IPS-18c (cell line): Measurements from ENCODE around the gene GDAP1L1.
"Not testable (repeated sequence)": the region's sequence is repeated elsewhere in the genome, so short reads cannot be mapped to it uniquely, and the experiment has no call there.

Source experiments
- H3K4me3 ChIP-seq: 2 replicates; pipeline ENCODE4 v1.7.0; 2013; ENCODE audit warnings: low read depth, mild to moderate bottlenecking, low read length, moderate library complexity; ENCODE audit not compliant: insufficient read depth
- H3K9me3 ChIP-seq: one replicate; pipeline ENCODE4 v1.6.1; 2013; ENCODE audit warnings: mild to moderate bottlenecking, low read length, moderate library complexity; ENCODE audit not compliant: control insufficient read depth, insufficient read depth

GDAP1L1 gene

GRCh38 chr20:44310664-44311639 lies 63.8 kb downstream of the GDAP1L1 start, which contains the start of gene FITM2:
FITM2 (minus strand) TSS chr20:44311202; CDS start chr20:44311148, 54 bp downstream.
- H3K9me3 ChIP-seq = no peaks in the 10 kb centered on the region
- H3K4me3 ChIP-seq = peak within 1 kb of the TSS; percentile 93

DNA sequence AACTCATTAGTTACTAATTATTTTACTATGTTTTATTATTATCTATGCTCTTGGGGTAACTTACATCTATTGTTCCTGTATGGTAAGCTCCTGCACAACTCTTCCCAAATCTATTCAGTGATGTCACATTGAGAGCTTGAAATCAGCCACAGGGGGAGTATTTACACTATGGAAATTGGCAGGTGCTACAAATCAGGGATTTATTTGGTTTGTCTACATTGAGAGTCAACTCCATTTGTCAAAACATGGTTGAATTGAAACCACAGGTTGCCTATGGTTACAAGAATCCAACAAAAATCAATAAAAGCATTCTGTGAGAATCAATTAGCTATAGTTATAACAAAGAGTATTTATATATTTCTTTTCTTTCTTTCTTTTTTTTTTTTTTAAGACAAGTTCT lies 67.8 kb downstream of the GDAP1L1 start:
- H3K9me3 ChIP-seq = no peaks in the 10 kb centered on the region
- H3K4me3 ChIP-seq = no peak overlapping the region

GRCh38 chr20:44319839-44320422 lies 72.8 kb downstream of the GDAP1L1 start:
- H3K4me3 ChIP-seq = no peak overlapping the region
- H3K9me3 ChIP-seq = no peaks in the 10 kb centered on the region

DNA sequence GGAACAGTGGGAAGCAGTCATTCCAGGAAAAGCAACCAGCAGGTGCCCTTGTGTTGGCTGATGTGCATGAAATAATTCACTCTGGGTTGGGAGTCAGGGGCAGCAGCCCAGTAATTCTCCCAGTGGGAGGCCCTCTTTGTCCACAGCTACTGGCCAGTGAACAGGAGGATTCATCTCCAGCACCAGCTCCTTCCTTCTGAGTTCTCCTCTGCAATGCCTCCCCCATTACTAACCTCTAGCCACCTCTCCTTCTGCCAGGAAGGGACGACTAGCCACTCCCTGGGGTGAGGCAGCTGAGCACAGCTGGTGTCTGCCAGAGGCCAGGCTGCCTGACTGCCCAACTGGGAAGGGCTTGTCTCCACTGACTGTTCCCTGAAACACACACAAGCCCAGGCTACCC lies 77.2 kb downstream of the GDAP1L1 start:
- Histone ChIP-seq H3K9me3 (no peaks in the 10 kb centered on the region), H3K4me3 (no peak overlapping the region)

DNA sequence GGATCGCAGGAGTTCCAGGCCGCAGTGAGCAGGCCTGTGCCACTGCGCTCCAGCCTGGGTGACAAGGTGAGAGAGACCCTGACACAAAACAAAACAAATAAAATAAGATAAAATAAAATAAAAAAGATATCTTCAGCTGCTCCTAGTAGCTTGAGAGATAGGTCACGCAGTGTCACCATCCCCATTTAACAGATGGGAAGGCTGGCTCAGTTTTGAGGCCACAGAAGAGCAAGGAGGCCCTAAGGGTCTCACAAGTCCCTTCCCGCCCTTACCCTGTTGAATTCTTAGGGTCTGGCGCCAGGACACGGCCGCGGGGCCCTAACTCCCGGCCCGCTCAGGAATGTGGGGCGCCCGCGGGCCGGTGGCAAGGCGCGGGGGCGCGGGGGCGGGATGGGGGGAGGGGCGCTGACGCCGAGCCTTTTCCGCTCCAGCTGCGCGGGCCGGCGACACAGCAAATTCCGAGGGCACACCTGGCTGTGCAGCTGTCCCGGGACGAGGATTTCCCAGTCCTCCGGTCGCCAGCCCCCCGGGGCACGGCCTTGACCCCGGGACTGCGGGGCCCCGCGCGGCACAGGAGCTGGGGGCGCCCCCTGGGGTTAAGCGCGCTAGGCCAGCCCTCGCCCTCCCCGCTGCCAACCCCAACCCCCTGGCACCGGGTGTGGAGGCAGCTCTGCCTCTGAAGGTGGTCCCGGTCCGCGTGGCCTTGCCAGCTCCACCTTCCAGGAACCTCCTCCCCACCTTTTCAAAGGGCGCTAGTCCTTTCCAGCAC lies 79.5 kb downstream of the GDAP1L1 start:
- H3K9me3 ChIP-seq = peaks cover 2% of the 10 kb centered on the region
- H3K4me3 ChIP-seq = peak overlapping the region; percentile 28; the same call in 1 of the 2 replicates

- not testable (repeated sequence) for H3K9me3 ChIP-seq, H3K4me3 ChIP-seq
Measured at GRCh38 chr20:44327748-44328147, 80.6 kb downstream of the GDAP1L1 start.

- peaks cover 2% of the 10 kb centered on the region for H3K9me3 ChIP-seq
- no peak overlapping the region for H3K4me3 ChIP-seq
Measured at GRCh38 chr20:44328428-44328827, 81.3 kb downstream of the GDAP1L1 start.
